Measurements from ENCODE around the gene HOXC10. TPM values are rescaled to one million over a fixed set of nuclear protein-coding genes. Genes with fewer than 3 reads are reported as not detected.
A peak's percentile ranks its signal among the peaks of the same experiment; 100 is the strongest.

The HOXC10 gene
- total and polyA plus RNA-seq, 4 experiments from 2014 or later = not detected

- Histone ChIP-seq H3K27ac (ENCODE audit: low read depth, low read length) (no peak overlapping the region), H3K4me1 (ENCODE audit: insufficient read depth, low read length) (peaks cover 23% of the 10 kb centered on the region), H3K4me3 (ENCODE audit: low read length in 2 of 2) (no peak overlapping the region), H3K36me3 (ENCODE audit: insufficient read depth, low read length) (no peaks in the 10 kb centered on the region), H3K27me3 (ENCODE audit: insufficient read depth, low read length) (peaks cover 95% of the 10 kb centered on the region), H3K9me3 (ENCODE audit: control insufficient read depth in 1 of 2, low read length in 2 of 2) (no peaks in the 10 kb centered on the region)
- Mint-ChIP-seq H3K27ac (peak overlapping the region in 3 of 7 donors; percentile 36 to 84 (median 57)), H3K36me3 (no peaks in the 10 kb centered on the region), H3K27me3 (peaks cover 74 to 79% of the 10 kb centered on the region in 2 donors), H3K4me3 (peak overlapping the region in 6 of 8 donors; percentile 2 to 61 (median 15)), H3K9me3 (peaks cover 0 to 52% (median 6%) of the 10 kb centered on the region in 8 donors), H3K4me1 (peaks cover 9 to 57% (median 31%) of the 10 kb centered on the region in 4 donors)
- CTCF ChIA-PET (ENCODE audit: partially characterized antibody) = no interaction called here
- intact Hi-C loops (cut with micrococcal nuclease) = no loop called here
- DNase-seq = no peak
- POLR2A ChIA-PET (ENCODE audit: partially characterized antibody) = interaction anchor here (0.7 kb wide), 1 partner anchor 39 kb away, joined by 3 read pairs; no protein-coding TSS in a partner anchor
Observed at GRCh38 chr12:53955776-53956250, 29.1 kb upstream of the HOXC10 start.

GRCh38 chr12:53956251-53956887 is 28.6 kb upstream of the HOXC10 start:
- Histone ChIP-seq H3K27me3 (ENCODE audit: insufficient read depth, low read length) (peaks cover 90% of the 10 kb centered on the region), H3K4me3 (ENCODE audit: low read length in 2 of 2) (no peak overlapping the region), H3K4me1 (ENCODE audit: insufficient read depth, low read length) (peaks cover 18% of the 10 kb centered on the region), H3K36me3 (ENCODE audit: insufficient read depth, low read length) (no peaks in the 10 kb centered on the region), H3K27ac (ENCODE audit: low read depth, low read length) (no peak overlapping the region), H3K9me3 (ENCODE audit: control insufficient read depth in 1 of 2, low read length in 2 of 2) (no peaks in the 10 kb centered on the region)
- Mint-ChIP-seq H3K9me3 (peaks cover 0 to 48% (median 6%) of the 10 kb centered on the region in 8 donors), H3K27me3 (peaks cover 70 to 75% of the 10 kb centered on the region in 2 donors), H3K4me3 (peak overlapping the region in 5 of 8 donors; percentile 2 to 61 (median 25)), H3K4me1 (peaks cover 9 to 54% (median 29%) of the 10 kb centered on the region in 4 donors), H3K36me3 (no peaks in the 10 kb centered on the region), H3K27ac (peak overlapping the region in 3 of 7 donors; percentile 51 to 84 (median 57))
- DNase-seq = no peak
- intact Hi-C loops (cut with micrococcal nuclease) = no loop called here
- ChIA-PET POLR2A (ENCODE audit: partially characterized antibody) (interaction anchor here (0.7 kb wide), 1 partner anchor 39 kb away, joined by 3 read pairs; no protein-coding TSS in a partner anchor), CTCF (ENCODE audit: partially characterized antibody) (no interaction called here)

DNA sequence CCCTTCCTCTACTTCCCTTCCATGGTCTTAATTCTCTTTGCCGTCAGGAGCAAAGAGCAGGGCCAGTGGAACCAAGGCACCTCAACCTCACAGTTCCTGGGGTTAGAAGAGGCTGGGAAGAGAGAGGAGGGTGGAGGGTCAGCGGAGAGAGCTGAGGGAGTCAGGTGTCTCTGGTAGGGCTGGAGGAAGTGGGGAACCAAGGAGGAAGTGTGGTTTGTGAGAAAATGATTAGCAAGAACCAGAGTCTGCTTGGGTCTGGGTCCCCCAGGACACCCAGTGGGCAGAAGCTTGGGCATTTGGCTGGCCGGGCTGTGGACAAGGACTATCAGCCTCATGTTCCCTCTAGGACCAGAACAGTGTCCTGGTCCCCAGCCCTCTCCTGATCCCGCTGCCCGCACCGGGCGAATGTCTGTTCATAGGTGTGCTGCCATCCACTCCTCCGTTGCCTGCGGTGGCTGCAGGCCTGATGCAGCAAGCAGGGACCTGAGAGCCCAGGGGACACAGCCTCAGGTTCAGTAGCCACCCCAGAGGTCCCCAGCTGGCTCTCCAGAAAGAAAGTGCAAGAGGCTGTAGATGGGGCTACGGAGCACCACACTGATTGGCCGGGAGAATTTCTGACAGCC is 27.9 kb upstream of the HOXC10 start:
- Histone ChIP-seq H3K36me3 (ENCODE audit: insufficient read depth, low read length) (no peaks in the 10 kb centered on the region), H3K27me3 (ENCODE audit: insufficient read depth, low read length) (peaks cover 90% of the 10 kb centered on the region), H3K9me3 (ENCODE audit: control insufficient read depth in 1 of 2, low read length in 2 of 2) (no peaks in the 10 kb centered on the region), H3K27ac (ENCODE audit: low read depth, low read length) (no peak overlapping the region), H3K4me3 (ENCODE audit: low read length in 2 of 2) (no peak overlapping the region), H3K4me1 (ENCODE audit: insufficient read depth, low read length) (peaks cover 15% of the 10 kb centered on the region)
- Mint-ChIP-seq H3K9me3 (peaks cover 0 to 42% (median 6%) of the 10 kb centered on the region in 8 donors), H3K36me3 (no peaks in the 10 kb centered on the region), H3K4me3 (peak overlapping the region in 3 of 8 donors; percentile 7 to 65 (median 25)), H3K27me3 (peaks cover 70 to 74% of the 10 kb centered on the region in 2 donors), H3K4me1 (peaks cover 9 to 47% (median 26%) of the 10 kb centered on the region in 4 donors), H3K27ac (peak overlapping the region in 1 of 7 donors; percentile 84)
- ChIA-PET CTCF (ENCODE audit: partially characterized antibody) (no interaction called here), POLR2A (ENCODE audit: partially characterized antibody) (no interaction called here)
- DNase-seq = no peak
- intact Hi-C loops (cut with micrococcal nuclease) = no loop called here

DNA sequence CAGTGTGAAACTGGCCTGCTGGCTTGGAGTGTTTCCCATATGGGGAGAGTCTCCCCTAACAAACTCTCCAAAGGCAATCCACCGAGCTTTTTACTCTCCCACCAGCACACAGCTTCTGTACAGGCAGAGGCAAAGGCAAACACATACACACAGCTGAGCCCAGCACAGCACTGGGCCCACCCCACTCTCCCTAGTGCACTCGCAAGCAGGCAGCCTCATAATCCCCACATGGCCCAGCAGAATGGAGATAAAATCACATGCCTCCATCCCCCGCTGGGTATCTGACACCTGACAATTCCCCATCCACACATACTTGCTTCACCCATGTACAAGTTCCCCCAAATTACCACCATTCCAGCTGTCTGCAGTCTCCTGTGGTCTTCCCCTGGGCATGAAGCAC is 26.8 kb upstream of the HOXC10 start:
- intact Hi-C loops (cut with micrococcal nuclease) = no loop called here
- Histone ChIP-seq H3K4me1 (ENCODE audit: insufficient read depth, low read length) (peaks cover 18% of the 10 kb centered on the region), H3K27me3 (ENCODE audit: insufficient read depth, low read length) (peaks cover 89% of the 10 kb centered on the region), H3K27ac (ENCODE audit: low read depth, low read length) (no peak overlapping the region), H3K36me3 (ENCODE audit: insufficient read depth, low read length) (no peaks in the 10 kb centered on the region), H3K9me3 (ENCODE audit: control insufficient read depth in 1 of 2, low read length in 2 of 2) (no peaks in the 10 kb centered on the region), H3K4me3 (ENCODE audit: low read length in 2 of 2) (no peak overlapping the region)
- DNase-seq = no peak
- Mint-ChIP-seq H3K4me1 (peaks cover 9 to 38% (median 24%) of the 10 kb centered on the region in 4 donors), H3K36me3 (no peaks in the 10 kb centered on the region), H3K27me3 (peaks cover 71 to 75% of the 10 kb centered on the region in 2 donors), H3K27ac (peak overlapping the region in 2 of 7 donors; percentile 5 to 33), H3K9me3 (peaks cover 0 to 34% (median 5%) of the 10 kb centered on the region in 8 donors), H3K4me3 (no peak overlapping the region)
- CTCF ChIA-PET (ENCODE audit: partially characterized antibody) = no interaction called here
- POLR2A ChIA-PET (ENCODE audit: partially characterized antibody) = no interaction called here

- Histone ChIP-seq H3K4me3 (ENCODE audit: low read length in 2 of 2) (no peak overlapping the region), H3K27ac (ENCODE audit: low read depth, low read length) (no peak overlapping the region), H3K9me3 (ENCODE audit: control insufficient read depth in 1 of 2, low read length in 2 of 2) (no peaks in the 10 kb centered on the region), H3K36me3 (ENCODE audit: insufficient read depth, low read length) (no peaks in the 10 kb centered on the region), H3K27me3 (ENCODE audit: insufficient read depth, low read length) (peaks cover 89% of the 10 kb centered on the region), H3K4me1 (ENCODE audit: insufficient read depth, low read length) (peaks cover 30% of the 10 kb centered on the region)
- peak overlapping the region in 1 of 7 donors; percentile 56 for H3K27ac Mint-ChIP-seq
- peaks cover 13 to 36% (median 26%) of the 10 kb centered on the region in 4 donors for H3K4me1 Mint-ChIP-seq
- CTCF ChIA-PET (ENCODE audit: partially characterized antibody) = no interaction called here
- no peaks in the 10 kb centered on the region for H3K36me3 Mint-ChIP-seq
- H3K27me3 Mint-ChIP-seq = peaks cover 68 to 74% of the 10 kb centered on the region in 2 donors
- intact Hi-C loops (cut with micrococcal nuclease) = no loop called here
- POLR2A ChIA-PET (ENCODE audit: partially characterized antibody) = interaction anchor here (0.6 kb wide), 1 partner anchor 13 kb away, joined by 3 read pairs; no protein-coding TSS in a partner anchor
- DNase-seq = no peak
- H3K4me3 Mint-ChIP-seq = no peak overlapping the region
- peaks cover 0 to 28% (median 2%) of the 10 kb centered on the region in 8 donors for H3K9me3 Mint-ChIP-seq
Observed at GRCh38 chr12:53959314-53959713, 25.6 kb upstream of the HOXC10 start.

GRCh38 chr12:53960187-53961024 is 24.5 kb upstream of the HOXC10 start:
- ChIA-PET POLR2A (ENCODE audit: partially characterized antibody) (no interaction called here), CTCF (ENCODE audit: partially characterized antibody) (no interaction called here)
- peak overlapping the region in 4 of 7 donors; percentile 0 to 56 (median 24) for H3K27ac Mint-ChIP-seq
- no peaks in the 10 kb centered on the region for H3K36me3 Mint-ChIP-seq
- no peaks in the 10 kb centered on the region for H3K36me3 ChIP-seq (ENCODE audit: insufficient read depth, low read length)
- H3K27ac ChIP-seq (ENCODE audit: low read depth, low read length) = no peak overlapping the region
- peaks cover 71 to 80% of the 10 kb centered on the region in 2 donors for H3K27me3 Mint-ChIP-seq
- no peaks in the 10 kb centered on the region for H3K9me3 ChIP-seq (ENCODE audit: control insufficient read depth in 1 of 2, low read length in 2 of 2)
- no peak for DNase-seq
- H3K4me1 ChIP-seq (ENCODE audit: insufficient read depth, low read length) = peaks cover 40% of the 10 kb centered on the region
- H3K4me3 Mint-ChIP-seq = peak overlapping the region in 2 of 8 donors; percentile 3 to 32
- intact Hi-C loops (cut with micrococcal nuclease) = no loop called here
- H3K4me1 Mint-ChIP-seq = peaks cover 15 to 47% (median 34%) of the 10 kb centered on the region in 4 donors
- H3K27me3 ChIP-seq (ENCODE audit: insufficient read depth, low read length) = peaks cover 92% of the 10 kb centered on the region
- no peak overlapping the region for H3K4me3 ChIP-seq (ENCODE audit: low read length in 2 of 2)
- peaks cover 0 to 24% (median 2%) of the 10 kb centered on the region in 8 donors for H3K9me3 Mint-ChIP-seq

Data from CD4-positive, alpha-beta memory T cell (primary cell).